ENCODE data around the gene SMYD3. TPM values are rescaled to one million over a fixed set of nuclear protein-coding genes. Genes with fewer than 3 reads are reported as not detected.

Gene SMYD3
- total and polyA plus RNA-seq, 2 donors (not counting 3 experiments of a cell fraction or from before 2014, with no cell fraction given), result 16.0 to 32.1 TPM

- Histone ChIP-seq H3K4me1 (ENCODE audit: control insufficient read depth, extremely low read depth, insufficient read depth, low read length) (no peaks in the 10 kb centered on the region), H2AFZ (ENCODE audit: low read depth, low read length) (no peak overlapping the region), H3K9ac (replicated peaks; ENCODE audit: extremely low read depth, insufficient read depth, low read length) (no peak overlapping the region), H3K9me3 (replicated peaks; ENCODE audit: control insufficient read depth, insufficient read depth, low read length) (no peaks in the 10 kb centered on the region), H3K36me3 (ENCODE audit: control insufficient read depth in 2 of 2, extremely low read depth in 1 of 2, insufficient read depth in 2 of 2, low read length in 2 of 2) (no peaks in the 10 kb centered on the region), H3K4me3 (replicated peaks in 1 of 3; ENCODE audit: insufficient read depth in 1 of 3, low read depth in 1 of 3, low read length in 3 of 3) (no peak overlapping the region), H3K79me2 (ENCODE audit: control insufficient read depth, insufficient read depth, low read length) (no peaks in the 10 kb centered on the region), H3K27ac (ENCODE audit: insufficient read depth, low read depth, low read length) (no peak overlapping the region), H3K9me1 (replicated peaks; ENCODE audit: control insufficient read depth, extremely low read depth, insufficient read depth, low read length) (no peaks in the 10 kb centered on the region), H4K20me1 (replicated peaks; ENCODE audit: control insufficient read depth, extremely low read depth, insufficient read depth, low read length) (no peaks in the 10 kb centered on the region), H3K27me3 (ENCODE audit: control insufficient read depth in 2 of 2, insufficient read depth in 2 of 2, low read length in 2 of 2) (no peaks in the 10 kb centered on the region), H3K4me2 (ENCODE audit: insufficient read depth, low read length) (no peak overlapping the region)
- BruUV-seq (replicated peaks), result no TSS peak
- dilution Hi-C loops (cut with MboI; ENCODE audit: extremely low pct_ligation_motif_present, low sequenced_read_pairs), result no loop called here
- FAIRE-seq, result no peak
- POLR2A ChIA-PET, result no interaction called here
- no peak for DNase-seq (ENCODE audit: low read depth, low spot score)
- intact Hi-C loops (cut with micrococcal nuclease), result no loop called here
- TF ChIP-seq GATA2 (IDR thresholded peaks at IDR 0.05; ENCODE audit: insufficient read depth, insufficient read length, low read depth, low read length), result no peak
- CTCF ChIA-PET, result no interaction called here
These were observed 735.4 kb downstream of the SMYD3 start for GRCh38 chr1:245771511-245772281.

GRCh38 chr1:245770156-245770555, 736.9 kb downstream of the SMYD3 start:
- H3K4me2 ChIP-seq (ENCODE audit: insufficient read depth, low read length), result no peak overlapping the region
- H3K9me3 ChIP-seq (replicated peaks; ENCODE audit: control insufficient read depth, insufficient read depth, low read length), result no peaks in the 10 kb centered on the region
- no peaks in the 10 kb centered on the region for H4K20me1 ChIP-seq (replicated peaks; ENCODE audit: control insufficient read depth, extremely low read depth, insufficient read depth, low read length)
- no peak overlapping the region for H3K4me3 ChIP-seq (replicated peaks in 1 of 3; ENCODE audit: insufficient read depth in 1 of 3, low read depth in 1 of 3, low read length in 3 of 3)
- intact Hi-C loops (cut with micrococcal nuclease) (no loop called here), dilution Hi-C loops (cut with MboI; ENCODE audit: extremely low pct_ligation_motif_present, low sequenced_read_pairs) (no loop called here)
- TF ChIP-seq MYC (IDR thresholded peaks at IDR 0.05; ENCODE audit: low read depth, low read length), result no peak
- no peak for TF ChIP-seq POLR2A (IDR thresholded peaks at IDR 0.05; ENCODE audit: low read depth, low read length)
- no peak for TF ChIP-seq EZH2 (IDR thresholded peaks at IDR 0.05; ENCODE audit: borderline replicate concordance, low read depth, low read length, severe bottlenecking)
- no peak for TF ChIP-seq GATA2 (IDR thresholded peaks at IDR 0.05; ENCODE audit: insufficient read depth, insufficient read length, low read depth, low read length)
- no peak for TF ChIP-seq MAX (IDR thresholded peaks at IDR 0.05; ENCODE audit: insufficient read depth, insufficient read length)
- TF ChIP-seq POLR2AphosphoS5 (IDR thresholded peaks at IDR 0.05; ENCODE audit: insufficient read depth, low read depth, low read length), result no peak
- BruUV-seq (replicated peaks), result no TSS peak
- H3K9me1 ChIP-seq (replicated peaks; ENCODE audit: control insufficient read depth, extremely low read depth, insufficient read depth, low read length), result no peaks in the 10 kb centered on the region
- H3K4me1 ChIP-seq (ENCODE audit: control insufficient read depth, extremely low read depth, insufficient read depth, low read length), result peaks cover 4% of the 10 kb centered on the region
- H3K79me2 ChIP-seq (ENCODE audit: control insufficient read depth, insufficient read depth, low read length), result no peaks in the 10 kb centered on the region
- ChIA-PET POLR2A (no interaction called here), CTCF (interaction anchor here (1.6 to 1.8 kb wide), 2 partner anchors 16 to 28 kb away, joined by 3 to 6 read pairs; no protein-coding TSS in a partner anchor)
- no peak for FAIRE-seq
- DNase-seq (ENCODE audit: low read depth, low spot score), result no peak
- H3K27ac ChIP-seq (ENCODE audit: insufficient read depth, low read depth, low read length), result no peak overlapping the region
- no peaks in the 10 kb centered on the region for H3K27me3 ChIP-seq (ENCODE audit: control insufficient read depth in 2 of 2, insufficient read depth in 2 of 2, low read length in 2 of 2)
- H3K36me3 ChIP-seq (ENCODE audit: control insufficient read depth in 2 of 2, extremely low read depth in 1 of 2, insufficient read depth in 2 of 2, low read length in 2 of 2), result no peaks in the 10 kb centered on the region
- H2AFZ ChIP-seq (ENCODE audit: low read depth, low read length), result no peak overlapping the region
- H3K9ac ChIP-seq (replicated peaks; ENCODE audit: extremely low read depth, insufficient read depth, low read length), result no peak overlapping the region
